GM13976 (cell line): ENCODE measurements around the gene FHOD3.

ENCODE experiments used
- DNase-seq: peaks from one replicate; pipeline ENCODE4 v3.0.0; 2012; ENCODE audit warnings: low spot score
- in situ Hi-C: fragments of 300-500 bp; cut with MboI; formaldehyde crosslinking; loops from one replicate; pipeline ENCODE4 v1.12.0; 2022; ENCODE audit warnings: low sequenced_read_pairs, mixed read lengths, inconsistent platforms; ENCODE audit not compliant: unreplicated experiment
- TF ChIP-seq, protein P1 (sequence below): IDR thresholded peaks from 2 replicates; pipeline ENCODE4 v1.5.1; 2012; ENCODE audit warnings: borderline replicate concordance, mild to moderate bottlenecking; ENCODE audit not compliant: insufficient read depth; ENCODE audit errors: extremely low read depth, missing control alignments, control extremely low read depth

Gene FHOD3

GRCh38 chr18:36602620-36603019 is 305.1 kb downstream of the FHOD3 start:
- TF ChIP-seq, protein P1, sequence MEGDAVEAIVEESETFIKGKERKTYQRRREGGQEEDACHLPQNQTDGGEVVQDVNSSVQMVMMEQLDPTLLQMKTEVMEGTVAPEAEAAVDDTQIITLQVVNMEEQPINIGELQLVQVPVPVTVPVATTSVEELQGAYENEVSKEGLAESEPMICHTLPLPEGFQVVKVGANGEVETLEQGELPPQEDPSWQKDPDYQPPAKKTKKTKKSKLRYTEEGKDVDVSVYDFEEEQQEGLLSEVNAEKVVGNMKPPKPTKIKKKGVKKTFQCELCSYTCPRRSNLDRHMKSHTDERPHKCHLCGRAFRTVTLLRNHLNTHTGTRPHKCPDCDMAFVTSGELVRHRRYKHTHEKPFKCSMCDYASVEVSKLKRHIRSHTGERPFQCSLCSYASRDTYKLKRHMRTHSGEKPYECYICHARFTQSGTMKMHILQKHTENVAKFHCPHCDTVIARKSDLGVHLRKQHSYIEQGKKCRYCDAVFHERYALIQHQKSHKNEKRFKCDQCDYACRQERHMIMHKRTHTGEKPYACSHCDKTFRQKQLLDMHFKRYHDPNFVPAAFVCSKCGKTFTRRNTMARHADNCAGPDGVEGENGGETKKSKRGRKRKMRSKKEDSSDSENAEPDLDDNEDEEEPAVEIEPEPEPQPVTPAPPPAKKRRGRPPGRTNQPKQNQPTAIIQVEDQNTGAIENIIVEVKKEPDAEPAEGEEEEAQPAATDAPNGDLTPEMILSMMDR, result no peak
- in situ Hi-C loops, result no loop called here
- DNase-seq, result no peak

- in situ Hi-C loops, result no loop called here
- TF ChIP-seq, protein P1, result no peak
- DNase-seq, result no peak
Observed at GRCh38 chr18:36608107-36608506, 310.6 kb downstream of the FHOD3 start.

GRCh38 chr18:36610258-36610657 is 312.7 kb downstream of the FHOD3 start:
- TF ChIP-seq, protein P1, result no peak
- no peak for DNase-seq
- in situ Hi-C loops, result no loop called here

GRCh38 chr18:36610661-36611060 is 313.1 kb downstream of the FHOD3 start:
- DNase-seq, result no peak
- TF ChIP-seq, protein P1, result no peak
- in situ Hi-C loops, result no loop called here

DNA sequence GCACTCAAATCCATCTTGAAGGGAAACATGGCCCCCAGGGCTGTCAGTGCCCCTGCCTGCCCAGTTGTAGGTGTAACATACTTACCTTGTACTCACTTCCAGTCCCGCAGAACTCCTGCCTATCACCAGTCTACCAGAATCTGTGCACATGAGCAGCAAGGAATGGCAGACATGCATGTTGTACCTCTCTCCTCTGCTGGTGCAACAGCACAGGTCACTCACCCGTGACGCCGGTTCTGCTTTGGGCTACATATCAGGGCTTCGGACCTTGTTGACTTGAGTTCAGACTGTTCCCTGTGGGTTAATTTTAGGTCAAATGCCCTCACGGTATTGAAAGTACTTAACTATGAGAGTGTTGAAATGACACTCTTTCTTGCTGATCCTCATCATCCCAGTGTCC is 315.6 kb downstream of the FHOD3 start:
- TF ChIP-seq, protein P1, result no peak
- in situ Hi-C loops, result no loop called here
- no peak for DNase-seq

- TF ChIP-seq, protein P1, result no peak
- in situ Hi-C loops, result no loop called here
- DNase-seq, result no peak
Observed at GRCh38 chr18:36613810-36614209, 316.3 kb downstream of the FHOD3 start.

GRCh38 chr18:36620788-36621187 is 323.3 kb downstream of the FHOD3 start:
- TF ChIP-seq, protein P1, result no peak
- in situ Hi-C loops, result no loop called here
- DNase-seq, result no peak
